ENCODE measurements around the gene ABCD2. TPM values are rescaled to one million over a fixed set of nuclear protein-coding genes. Genes with fewer than 3 reads are reported as not detected.

ABCD2 gene
- total and polyA plus RNA-seq, 4 donors: under 0.01 to 0.25 (median 0.05) TPM; not detected in 1

GRCh38 chr12:39574378-39574777 is 45.2 kb downstream of the ABCD2 start:
- Histone ChIP-seq H3K36me3 (ENCODE audit: control insufficient read depth in 4 of 4, insufficient read depth in 3 of 4, low read depth in 1 of 4, low read length in 3 of 4) (no peaks in the 10 kb centered on the region), H3K4me3 (ENCODE audit: low read depth in 1 of 3, low read length in 3 of 3) (no peak overlapping the region), H3K27me3 (ENCODE audit: control insufficient read depth in 4 of 4, insufficient read depth in 4 of 4, low read length in 3 of 4) (no peaks in the 10 kb centered on the region), H3K27ac (ENCODE audit: low read depth in 1 of 2, low read length in 2 of 2) (no peak overlapping the region), H3K4me1 (ENCODE audit: control insufficient read depth in 4 of 4, insufficient read depth in 4 of 4, low read length in 3 of 4) (no peaks in the 10 kb centered on the region), H3K9ac (ENCODE audit: low read depth in 1 of 2, low read length in 2 of 2) (no peak overlapping the region), H3K9me3 (ENCODE audit: control insufficient read depth in 4 of 4, low read length in 3 of 4) (no peaks in the 10 kb centered on the region)
- DNase-seq (ENCODE audit: low spot score): no peak
- 89% methylated on average over 1 of the region's 1 CpG for WGBS
- no peak for TF ChIP-seq NR2F2 (IDR thresholded peaks at IDR 0.05)
- no peak for TF ChIP-seq HNF4A (conservative IDR thresholded peaks at IDR 0.05)
- TF ChIP-seq TAF1 (conservative IDR thresholded peaks at IDR 0.05): no peak
- no peak for TF ChIP-seq FOXA2 (IDR thresholded peaks at IDR 0.05)
- TF ChIP-seq FOXA1 (IDR thresholded peaks at IDR 0.05): no peak
- TF ChIP-seq REST (IDR thresholded peaks at IDR 0.05): no peak
- TF ChIP-seq JUND (IDR thresholded peaks at IDR 0.05): no peak
- no peak for TF ChIP-seq EGR1 (IDR thresholded peaks at IDR 0.05; ENCODE audit: low read depth in 2 of 2)
- no peak for TF ChIP-seq MAX (IDR thresholded peaks at IDR 0.05)
- TF ChIP-seq SP1 (IDR thresholded peaks at IDR 0.05): no peak
- no peak for TF ChIP-seq ZBTB33 (IDR thresholded peaks at IDR 0.05)
- no peak for TF ChIP-seq GABPA (IDR thresholded peaks at IDR 0.05 in 1 of 2, conservative IDR thresholded peaks at IDR 0.05 in 1 of 2)

- H3K9ac ChIP-seq (ENCODE audit: low read depth in 1 of 2, low read length in 2 of 2): no peak overlapping the region
- H3K9me3 ChIP-seq (ENCODE audit: control insufficient read depth in 4 of 4, low read length in 3 of 4): no peaks in the 10 kb centered on the region
- no peaks in the 10 kb centered on the region for H3K36me3 ChIP-seq (ENCODE audit: control insufficient read depth in 4 of 4, insufficient read depth in 3 of 4, low read depth in 1 of 4, low read length in 3 of 4)
- no peaks in the 10 kb centered on the region for H3K4me1 ChIP-seq (ENCODE audit: control insufficient read depth in 4 of 4, insufficient read depth in 4 of 4, low read length in 3 of 4)
- no peak overlapping the region for H3K27ac ChIP-seq (ENCODE audit: low read depth in 1 of 2, low read length in 2 of 2)
- H3K4me3 ChIP-seq (ENCODE audit: low read depth in 1 of 3, low read length in 3 of 3): no peak overlapping the region
- TF ChIP-seq EGR1 (IDR thresholded peaks at IDR 0.05; ENCODE audit: low read depth in 2 of 2) (no peak), HNF4A (conservative IDR thresholded peaks at IDR 0.05) (no peak), HNF4G (IDR thresholded peaks at IDR 0.05) (no peak), RAD21 (IDR thresholded peaks at IDR 0.05) (no peak), ATF3 (IDR thresholded peaks at IDR 0.05) (no peak), FOXA2 (IDR thresholded peaks at IDR 0.05) (no peak), RXRA (IDR thresholded peaks at IDR 0.05) (no peak), NR2F2 (IDR thresholded peaks at IDR 0.05) (no peak), JUND (IDR thresholded peaks at IDR 0.05) (no peak), MAX (IDR thresholded peaks at IDR 0.05) (no peak), TAF1 (conservative IDR thresholded peaks at IDR 0.05) (no peak), GABPA (IDR thresholded peaks at IDR 0.05 in 1 of 2, conservative IDR thresholded peaks at IDR 0.05 in 1 of 2) (no peak), ZBTB33 (IDR thresholded peaks at IDR 0.05) (no peak), SP1 (IDR thresholded peaks at IDR 0.05) (no peak)
- H3K27me3 ChIP-seq (ENCODE audit: control insufficient read depth in 4 of 4, insufficient read depth in 4 of 4, low read length in 3 of 4): no peaks in the 10 kb centered on the region
- DNase-seq (ENCODE audit: low spot score): no peak
- WGBS: 85% methylated on average over 2 of the region's 2 CpGs
Observed at GRCh38 chr12:39573971-39574370, 45.6 kb downstream of the ABCD2 start.

All from liver (tissue), 9 donors.